WTC11 (cell line): ENCODE results near the gene ACAD8.

Experiments used
- CREB1 ChIP-seq: sonication (generic); formaldehyde crosslinking; IDR thresholded peaks from 2 replicates; pipeline ENCODE4 v1.8.0; 2023; ENCODE audit warnings: mild to moderate bottlenecking, missing genetic modification reagents
- CTCF ChIP-seq: fragments of 200-600 bp; IDR thresholded peaks from 2 replicates; pipeline ENCODE4 v1.8.0; 2022; ENCODE audit warnings: antibody characterized with exemption
- GABPB1 ChIP-seq: sonication (generic); formaldehyde crosslinking; IDR thresholded peaks from 2 replicates; pipeline ENCODE4 v1.8.1; 2023; ENCODE audit warnings: mild to moderate bottlenecking, missing genetic modification reagents
- KAT7 ChIP-seq: sonication (generic); formaldehyde crosslinking; IDR thresholded peaks from 2 replicates; pipeline ENCODE4 v1.8.1; 2023; ENCODE audit warnings: missing genetic modification reagents, mild to moderate bottlenecking, borderline replicate concordance
- MXD4 ChIP-seq: fragments of 250-450 bp; sonication (Bioruptor Pico); IDR thresholded peaks from 2 replicates; pipeline ENCODE4 v1.8.0; 2021; ENCODE audit warnings: mild to moderate bottlenecking, moderate library complexity, borderline replicate concordance
- NR3C1 ChIP-seq: sonication (generic); formaldehyde crosslinking; conservative IDR thresholded peaks from 2 replicates; pipeline ENCODE4 v1.8.1; 2023; ENCODE audit warnings: low read depth, mild to moderate bottlenecking, missing genetic modification reagents
- TCF7 ChIP-seq: sonication (generic); formaldehyde crosslinking; IDR thresholded peaks from 2 replicates; pipeline ENCODE4 v1.8.0; 2022; ENCODE audit warnings: mild to moderate bottlenecking, low read depth, missing genetic modification reagents, moderate library complexity
- ZBTB43 ChIP-seq: sonication (generic); formaldehyde crosslinking; IDR thresholded peaks from 2 replicates; pipeline ENCODE4 v1.8.1; 2023; ENCODE audit warnings: mild to moderate bottlenecking, missing genetic modification reagents
- ZNF121 ChIP-seq: sonication (generic); formaldehyde crosslinking; IDR thresholded peaks from 2 replicates; pipeline ENCODE4 v1.8.0; 2023; ENCODE audit warnings: missing genetic modification reagents
- TF ChIP-seq, protein P1 (sequence below): sonication (generic); formaldehyde crosslinking; conservative IDR thresholded peaks from 2 replicates; pipeline ENCODE4 v1.8.1; 2023; ENCODE audit warnings: mild to moderate bottlenecking, low read depth, missing genetic modification reagents, moderate library complexity

- TF ChIP-seq ZBTB43 (CRISPR knock-in tag) (no peak), KAT7 (CRISPR knock-in tag) (no peak), CTCF (no peak), ZNF121 (CRISPR knock-in tag) (no peak), TCF7 (no peak), NR3C1 (CRISPR knock-in tag) (no peak), GABPB1 (CRISPR knock-in tag) (no peak), CREB1 (no peak), MXD4 (CRISPR knock-in tag) (no peak)
- TF ChIP-seq, protein P1, sequence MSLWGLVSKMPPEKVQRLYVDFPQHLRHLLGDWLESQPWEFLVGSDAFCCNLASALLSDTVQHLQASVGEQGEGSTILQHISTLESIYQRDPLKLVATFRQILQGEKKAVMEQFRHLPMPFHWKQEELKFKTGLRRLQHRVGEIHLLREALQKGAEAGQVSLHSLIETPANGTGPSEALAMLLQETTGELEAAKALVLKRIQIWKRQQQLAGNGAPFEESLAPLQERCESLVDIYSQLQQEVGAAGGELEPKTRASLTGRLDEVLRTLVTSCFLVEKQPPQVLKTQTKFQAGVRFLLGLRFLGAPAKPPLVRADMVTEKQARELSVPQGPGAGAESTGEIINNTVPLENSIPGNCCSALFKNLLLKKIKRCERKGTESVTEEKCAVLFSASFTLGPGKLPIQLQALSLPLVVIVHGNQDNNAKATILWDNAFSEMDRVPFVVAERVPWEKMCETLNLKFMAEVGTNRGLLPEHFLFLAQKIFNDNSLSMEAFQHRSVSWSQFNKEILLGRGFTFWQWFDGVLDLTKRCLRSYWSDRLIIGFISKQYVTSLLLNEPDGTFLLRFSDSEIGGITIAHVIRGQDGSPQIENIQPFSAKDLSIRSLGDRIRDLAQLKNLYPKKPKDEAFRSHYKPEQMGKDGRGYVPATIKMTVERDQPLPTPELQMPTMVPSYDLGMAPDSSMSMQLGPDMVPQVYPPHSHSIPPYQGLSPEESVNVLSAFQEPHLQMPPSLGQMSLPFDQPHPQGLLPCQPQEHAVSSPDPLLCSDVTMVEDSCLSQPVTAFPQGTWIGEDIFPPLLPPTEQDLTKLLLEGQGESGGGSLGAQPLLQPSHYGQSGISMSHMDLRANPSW (CRISPR knock-in tag): no peak
These were observed 36.4 kb downstream of the ACAD8 start for GRCh38 chr11:134289789-134290188.
